K562 (cell line): ENCODE data around the gene SLC35E1. TPM values are rescaled to one million over a fixed set of nuclear protein-coding genes. Genes with fewer than 3 reads are reported as not detected.

Experiments used
- ATAC-seq: fragments of 200-7000 bp; cut with Tn5 transposase; 3 replicates; pipeline ENCODE4 v1.9.1; 2020; ENCODE audit warnings: moderate library complexity
- BruUV-seq: library from RNA; stranded (reverse); fragments of 400-500 nt; replicated peaks from 2 replicates; lab custom pipeline; 2021; lab: Mats Ljungman, UMichigan
- CTCF ChIA-PET: fragments of 300-600 bp; formaldehyde crosslinking; extraction: SDS; loops from one replicate; lab custom pipeline; 2021; ENCODE audit warnings: low intra/inter-chr PET ratio; lab: Yijun Ruan, JAX
- POLR2A ChIA-PET: fragments of 300-600, 350-650 bp; sonication (Branson Sonifier 250); formaldehyde crosslinking; extraction: SDS; loops from one replicate; lab custom pipeline; 2021; ENCODE audit warnings: antibody characterized with exemption, inconsistent platforms; lab: Yijun Ruan, JAX
- DNase-seq, 4 experiments: peaks; one replicate each; pipeline versions ENCODE4 v3.0.0 to v3.0.0-alpha.2; 2011 to 2018; ENCODE audit warnings: low spot score in 3 of 4, mixed read lengths in 3 of 4; ENCODE audit errors: extremely low read depth in 1 of 4
- FAIRE-seq: peaks from 2 replicates; lab custom pipeline; 2011; peaks lifted over from hg19 to GRCh38; lab: Jason Lieb, UNC
- H2AFZ ChIP-seq: 2 replicates; pipeline ENCODE4 v1.6.0; 2011; ENCODE audit warnings: low read depth, low read length, control low read depth, inconsistent platforms
- H3K27ac ChIP-seq: fragments of 200-600 bp; 3 replicates; pipeline ENCODE4 v1.8.0; 2011; ENCODE audit warnings: low read depth, mild to moderate bottlenecking, control low read depth, inconsistent platforms, low read length, moderate library complexity, mixed read lengths; ENCODE audit errors: extremely low read depth
- H3K27me3 ChIP-seq, 2 experiments: fragments of 300-600 bp in 1 of 2; 2 replicates in 1 of 2; 3 replicates in 1 of 2; pipeline versions ENCODE4 v1.6.0 to v1.8.0; 2011; ENCODE audit warnings: inconsistent platforms in 2 of 2, low read length in 2 of 2, mild to moderate bottlenecking in 1 of 2, mixed read lengths in 1 of 2, moderate library complexity in 1 of 2; ENCODE audit not compliant: control insufficient read depth in 2 of 2, insufficient read depth in 2 of 2
- H3K36me3 ChIP-seq: fragments of 300-600 bp; 3 replicates; pipeline ENCODE4 v1.8.0; 2011; ENCODE audit warnings: mild to moderate bottlenecking, low read length, inconsistent platforms; ENCODE audit not compliant: control insufficient read depth, insufficient read depth
- H3K4me1 ChIP-seq, 2 experiments: fragments of 200-600 bp in 1 of 2; replicated peaks in 1 of 2; 2 replicates in 1 of 2; 3 replicates in 1 of 2; pipeline versions ENCODE4 v1.5.1 to v1.8.0; 2011; ENCODE audit warnings: inconsistent platforms in 2 of 2, low read length in 2 of 2, mild to moderate bottlenecking in 1 of 2, mixed read lengths in 1 of 2, moderate library complexity in 1 of 2; ENCODE audit not compliant: control insufficient read depth in 2 of 2, insufficient read depth in 2 of 2
- H3K4me2 ChIP-seq: 2 replicates; pipeline ENCODE4 v1.6.1; 2011; ENCODE audit warnings: low read length, control low read depth, inconsistent platforms, mixed read lengths; ENCODE audit not compliant: insufficient read depth
- H3K4me3 ChIP-seq: fragments of 200-600 bp; sonication (generic), shearing (Covaris generic); 2 replicates; pipeline ENCODE4 v1.5.1; 2016; ENCODE audit warnings: control low read depth, inconsistent platforms
- H3K79me2 ChIP-seq: fragments of 200-600 bp; 3 replicates; pipeline ENCODE4 v1.8.0; 2011; ENCODE audit warnings: low read length, inconsistent platforms; ENCODE audit not compliant: control insufficient read depth, insufficient read depth
- H3K9ac ChIP-seq, 2 experiments: 2 replicates each; pipeline versions ENCODE4 v1.6.0 to v1.6.1; 2011; ENCODE audit warnings: low read depth in 2 of 2, low read length in 2 of 2, control low read depth in 1 of 2, inconsistent platforms in 1 of 2, mild to moderate bottlenecking in 1 of 2, mixed read lengths in 1 of 2; ENCODE audit not compliant: insufficient read depth in 1 of 2
- H3K9me1 ChIP-seq: one replicate; pipeline ENCODE4 v1.6.0; 2011; ENCODE audit warnings: inconsistent platforms, mild to moderate bottlenecking, low read length, moderate library complexity; ENCODE audit not compliant: control insufficient read depth, insufficient read depth
- H3K9me3 ChIP-seq: replicated peaks from 2 replicates; pipeline ENCODE4 v1.5.1; 2011; ENCODE audit warnings: low read depth, low read length, inconsistent platforms; ENCODE audit not compliant: control insufficient read depth, insufficient read depth
- H4K20me1 ChIP-seq: replicated peaks from 2 replicates; pipeline ENCODE4 v1.6.1; 2011; ENCODE audit warnings: low read length, inconsistent platforms, mixed read lengths; ENCODE audit not compliant: control insufficient read depth, insufficient read depth
- ESRRA ChIP-seq: fragments of 450-650 bp; IDR thresholded peaks from 2 replicates; pipeline ENCODE4 v1.6.1; 2014; ENCODE audit warnings: low read depth, mild to moderate bottlenecking, moderate library complexity, borderline replicate concordance
- MXD1 ChIP-seq: fragments of 250-450 bp; sonication (Bioruptor Pico); IDR thresholded peaks from 2 replicates; pipeline ENCODE4 v1.8.0; 2021; ENCODE audit warnings: borderline replicate concordance, mild to moderate bottlenecking, moderate library complexity; ENCODE audit not compliant: poor library complexity, severe bottlenecking
- MYNN ChIP-seq, 2 experiments: sonication (generic); formaldehyde crosslinking in 1 of 2; IDR thresholded peaks; 2 replicates each; pipeline versions ENCODE4 v1.5.0 to v1.6.1; 2016 to 2020; ENCODE audit warnings: antibody characterized with exemption in 1 of 2, missing genetic modification reagents in 1 of 2
- POLR2A ChIP-seq: fragments of 450-650 bp; conservative IDR thresholded peaks from 2 replicates; pipeline ENCODE4 v1.6.1; 2016
- POLR2G ChIP-seq: fragments of 200-400 bp; formaldehyde crosslinking; IDR thresholded peaks from 2 replicates; pipeline ENCODE4 v1.6.1; 2017; ENCODE audit warnings: low read depth, mild to moderate bottlenecking, antibody characterized with exemption, low read length, moderate library complexity
- RBFOX2 ChIP-seq: fragments of 200-400 bp; formaldehyde crosslinking; IDR thresholded peaks from 2 replicates; pipeline ENCODE4 v1.6.1; 2017; ENCODE audit warnings: low read depth, mild to moderate bottlenecking, low read length, moderate library complexity
- RBM22 ChIP-seq: fragments of 200-400 bp; formaldehyde crosslinking; IDR thresholded peaks from 2 replicates; pipeline ENCODE4 v1.6.1; 2018; ENCODE audit warnings: low read length, low read depth; ENCODE audit not compliant: poor library complexity, severe bottlenecking
- SIRT6 ChIP-seq: IDR thresholded peaks from one replicate; pipeline ENCODE4 v1.6.1; 2012; ENCODE audit warnings: low read depth, mild to moderate bottlenecking, control low read depth, inconsistent platforms, low read length, moderate library complexity
- SNRNP70 ChIP-seq: fragments of 200-400 bp; formaldehyde crosslinking; optimal IDR thresholded peaks from 2 replicates; pipeline ENCODE3; 2017; ENCODE audit warnings: low read depth, low read length
- STAT5B ChIP-seq: fragments of 250-450 bp; sonication (Bioruptor Pico); IDR thresholded peaks from 2 replicates; pipeline ENCODE4 v1.8.0; 2021; ENCODE audit warnings: mild to moderate bottlenecking, inconsistent platforms
- WGBS: fragments of 100-300 bp; shearing (Covaris generic); methylation state at CpG from one replicate; pipeline ENCODE4 v1.1.6; 2016; ENCODE audit warnings: low coverage, mixed read lengths; ENCODE audit not compliant: insufficient coverage; ENCODE audit errors: missing lambda C conversion rate; 5-methylcytosine and 5-hydroxymethylcytosine counted together
- in situ Hi-C: fragments of 300-500 bp; cut with MboI; formaldehyde crosslinking; loops from 4 replicates; pipeline ENCODE4 v1.15.0; 2018; ENCODE audit warnings: inconsistent platforms, mixed read lengths
- intact Hi-C: fragments of 100-400 bp; cut with micrococcal nuclease; formaldehyde crosslinking; loops from 2 replicates; pipeline ENCODE4 v1.14.2; 2022
- polyA plus RNA-seq, 8 experiments: library from polyadenylated mRNA; depleted of rRNA in 4 of 8; stranded (reverse) in 5 of 8; unstranded in 3 of 8; fragments of >200 nt; fragmentation: Nextera tagmentation in 2 of 8; fragmentation: Illumina TruSeq in 1 of 8; extraction: Ambion mirVana in 2 of 8; extraction: Trizol in 1 of 8; gene quantifications; 2 replicates each; pipeline versions ENCODE4 v1.2.1 to v1.2.3, GENCODE V29; 2011 to 2014; ENCODE audit warnings: inconsistent platforms in 1 of 8, missing spikeins in 1 of 8
- total RNA-seq, 7 experiments: library from RNA; depleted of rRNA in 6 of 7; stranded (reverse); fragments of >200 nt in 6 of 7; fragmentation: Illumina TruSeq in 2 of 7; extraction: Trizol in 2 of 7; gene quantifications; 2 replicates each; pipeline versions ENCODE4 v1.2.1 to v1.2.3, GENCODE V29; 2011 to 2021; ENCODE audit warnings: low replicate concordance in 1 of 7

SLC35E1 gene
- total and polyA plus RNA-seq, 9 of the 15 experiments (the other 6 are each of a cell fraction or from before 2014, with no cell fraction given): 15.0 to 40.1 (median 25.7) TPM

DNA sequence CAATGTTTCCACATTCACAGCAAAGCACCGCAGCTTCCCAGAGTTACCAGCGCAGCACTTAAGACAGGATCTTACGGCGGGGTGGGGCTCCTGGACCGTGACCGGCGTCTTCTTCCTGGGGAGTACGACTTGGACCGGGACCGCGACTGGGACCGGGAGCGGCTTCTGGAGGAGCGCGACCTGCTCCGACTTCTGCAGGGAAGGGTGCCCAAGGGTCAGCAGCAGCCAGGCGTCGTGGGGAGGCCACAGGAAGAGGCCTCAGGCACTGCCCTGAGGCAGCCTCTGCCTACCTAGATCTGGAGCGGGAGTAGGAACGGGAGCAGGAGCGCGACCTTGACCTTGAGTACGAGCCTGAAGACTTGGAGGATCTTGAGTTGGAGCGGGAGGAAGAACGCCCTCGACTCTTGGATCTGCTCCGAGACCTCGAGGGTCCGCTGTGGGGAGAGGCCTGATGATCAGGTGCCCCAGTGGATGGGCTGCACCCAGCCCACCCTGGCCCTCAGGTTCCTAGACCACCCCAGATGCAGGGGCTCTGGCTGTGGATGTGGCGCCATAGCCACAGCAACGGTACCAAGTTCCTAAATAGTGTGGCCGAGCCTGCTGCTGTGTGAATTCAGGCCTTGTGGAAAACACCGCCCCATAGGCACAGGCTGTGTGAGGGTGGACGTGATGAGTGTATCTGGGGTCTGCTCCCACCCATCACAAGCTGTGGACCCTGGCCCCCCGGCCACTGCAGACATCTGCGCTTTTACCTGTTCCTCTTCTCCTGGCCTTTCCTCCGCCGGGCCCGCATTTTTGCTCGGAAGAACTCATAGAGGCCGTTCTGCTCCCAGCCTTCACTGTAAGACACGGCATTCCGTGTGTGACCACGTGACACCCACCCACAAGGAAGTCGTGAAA is 51.9 kb downstream of the SLC35E1 start:
- Histone ChIP-seq H3K9ac (peak overlapping the region in 1 of 2 experiments; percentile 35; a peak in 1 of 4 replicates), H3K4me3 (no peak overlapping the region), H3K9me3 (no peaks in the 10 kb centered on the region), H3K4me2 (no peak overlapping the region), H2AFZ (no peak overlapping the region), H3K27me3 (no peaks in the 10 kb centered on the region), H3K27ac (no peak overlapping the region), H3K4me1 (peaks cover 0 to 14% of the 10 kb centered on the region in 2 experiments; a peak in 2 of 5 replicates), H3K79me2 (no peaks in the 10 kb centered on the region), H3K36me3 (peaks cover 85% of the 10 kb centered on the region), H4K20me1 (peaks cover 9% of the 10 kb centered on the region; the same call in 1 of the 2 replicates), H3K9me1 (no peaks in the 10 kb centered on the region)
- intact Hi-C loops (no loop called here), in situ Hi-C loops (no loop called here)
- 93% methylated on average over 28 of the region's 45 CpGs for WGBS
- 0 out of 2 replicates have a peak, but pooled peaks have one; percentile 34 for TF ChIP-seq ESRRA
- TF ChIP-seq MYNN (IDR thresholded peaks at IDR 0.05): no peak
- TF ChIP-seq MYNN (CRISPR knock-in tag; IDR thresholded peaks at IDR 0.05): no peak
- TF ChIP-seq POLR2A: peak; percentile 49; the same call in 1 of the 2 replicates
- peak; percentile 81 for TF ChIP-seq RBM22
- peak; percentile 73 for TF ChIP-seq POLR2G
- TF ChIP-seq STAT5B (CRISPR knock-in tag): no peak
- TF ChIP-seq SIRT6: peak; percentile 46
- TF ChIP-seq RBFOX2: peak; percentile 54; the same call in 1 of the 2 replicates
- TF ChIP-seq SNRNP70: peak; percentile 31
- TF ChIP-seq MXD1 (CRISPR knock-in tag): no peak
- BruUV-seq: no TSS peak
- CTCF ChIA-PET: no interaction called here
- POLR2A ChIA-PET: no interaction called here
- no peak for ATAC-seq
- peak in 1 of 4 experiments; percentile 13 for DNase-seq
- no peak for FAIRE-seq
